ENCODE results near the gene RALB. TPM values are rescaled to one million over a fixed set of nuclear protein-coding genes. Genes with fewer than 3 reads are reported as not detected.

Gene RALB
- polyA plus RNA-seq, 1 of the 3 experiments (the other 2 are of a cell fraction) = 37.2 TPM

DNA sequence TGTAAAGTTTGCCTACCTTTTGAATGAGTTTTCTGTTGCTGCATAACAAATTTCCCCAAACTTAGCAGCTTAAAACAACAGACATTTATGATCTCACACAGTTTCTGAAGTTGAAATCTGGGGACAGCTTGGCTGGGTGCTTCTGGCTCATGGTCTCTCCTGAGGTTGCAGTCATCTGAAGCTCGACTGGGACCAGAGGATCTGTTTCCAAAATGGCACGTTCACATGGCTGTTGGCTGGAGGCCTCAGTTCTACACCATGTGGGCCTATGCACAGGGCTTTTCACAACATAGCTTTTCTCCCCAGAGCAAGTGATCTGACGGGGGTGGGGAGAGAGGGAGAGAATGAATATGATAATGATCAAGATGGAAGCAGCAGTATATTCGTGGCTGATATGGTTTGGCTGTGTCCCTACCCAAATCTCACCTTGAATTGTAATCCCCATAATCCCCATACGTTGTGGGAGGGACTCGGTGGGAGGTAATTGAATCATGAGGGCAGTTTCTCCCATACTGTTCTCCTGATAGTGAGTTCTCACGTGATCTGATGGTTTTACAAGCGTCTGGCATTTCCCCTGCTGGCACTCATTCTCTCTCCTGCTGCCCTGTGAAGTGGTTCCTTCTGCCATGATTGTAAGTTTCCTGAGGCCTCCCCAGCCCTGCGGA is 3.5 kb downstream of the RALB start:
- no peak for DNase-seq
- no peaks in the 10 kb centered on the region for H3K27me3 ChIP-seq (ENCODE audit: insufficient read depth)
- H3K4me3 ChIP-seq (ENCODE audit: low read depth in 2 of 2, low read length in 1 of 2) = no peak overlapping the region
- no peaks in the 10 kb centered on the region for H3K9me3 ChIP-seq
- H2AFZ ChIP-seq (ENCODE audit: low read depth) = no peak overlapping the region
- ChIA-PET CTCF (interaction anchor here (1.1 to 1.5 kb wide), 2 partner anchors 57 to 87 kb away, joined by 4 to 10 read pairs (median 4); no protein-coding TSS in a partner anchor), POLR2A (no interaction called here)
- no peak overlapping the region for H3K27ac ChIP-seq (ENCODE audit: low read depth in 2 of 2, low read length in 1 of 2)
- no peak overlapping the region for H3K9ac ChIP-seq
- no peaks in the 10 kb centered on the region for H3K36me3 ChIP-seq (replicated peaks in 1 of 2; ENCODE audit: control insufficient read depth in 1 of 2, insufficient read depth in 2 of 2, low read length in 1 of 2)
- H4K20me1 ChIP-seq (ENCODE audit: insufficient read depth) = peaks cover 54% of the 10 kb centered on the region
- TF ChIP-seq CHD2 (IDR thresholded peaks at IDR 0.05; ENCODE audit: low read length, partially characterized antibody) (no peak), EZH2phosphoT487 (IDR thresholded peaks at IDR 0.05; ENCODE audit: borderline replicate concordance, low read depth) (no peak), NFIC (IDR thresholded peaks at IDR 0.05; ENCODE audit: borderline replicate concordance) (no peak), RXRA (IDR thresholded peaks at IDR 0.05; ENCODE audit: borderline replicate concordance, low read depth) (no peak), MEF2A (IDR thresholded peaks at IDR 0.05; ENCODE audit: borderline replicate concordance, low read depth) (no peak)
- TF ChIP-seq, protein P1, sequence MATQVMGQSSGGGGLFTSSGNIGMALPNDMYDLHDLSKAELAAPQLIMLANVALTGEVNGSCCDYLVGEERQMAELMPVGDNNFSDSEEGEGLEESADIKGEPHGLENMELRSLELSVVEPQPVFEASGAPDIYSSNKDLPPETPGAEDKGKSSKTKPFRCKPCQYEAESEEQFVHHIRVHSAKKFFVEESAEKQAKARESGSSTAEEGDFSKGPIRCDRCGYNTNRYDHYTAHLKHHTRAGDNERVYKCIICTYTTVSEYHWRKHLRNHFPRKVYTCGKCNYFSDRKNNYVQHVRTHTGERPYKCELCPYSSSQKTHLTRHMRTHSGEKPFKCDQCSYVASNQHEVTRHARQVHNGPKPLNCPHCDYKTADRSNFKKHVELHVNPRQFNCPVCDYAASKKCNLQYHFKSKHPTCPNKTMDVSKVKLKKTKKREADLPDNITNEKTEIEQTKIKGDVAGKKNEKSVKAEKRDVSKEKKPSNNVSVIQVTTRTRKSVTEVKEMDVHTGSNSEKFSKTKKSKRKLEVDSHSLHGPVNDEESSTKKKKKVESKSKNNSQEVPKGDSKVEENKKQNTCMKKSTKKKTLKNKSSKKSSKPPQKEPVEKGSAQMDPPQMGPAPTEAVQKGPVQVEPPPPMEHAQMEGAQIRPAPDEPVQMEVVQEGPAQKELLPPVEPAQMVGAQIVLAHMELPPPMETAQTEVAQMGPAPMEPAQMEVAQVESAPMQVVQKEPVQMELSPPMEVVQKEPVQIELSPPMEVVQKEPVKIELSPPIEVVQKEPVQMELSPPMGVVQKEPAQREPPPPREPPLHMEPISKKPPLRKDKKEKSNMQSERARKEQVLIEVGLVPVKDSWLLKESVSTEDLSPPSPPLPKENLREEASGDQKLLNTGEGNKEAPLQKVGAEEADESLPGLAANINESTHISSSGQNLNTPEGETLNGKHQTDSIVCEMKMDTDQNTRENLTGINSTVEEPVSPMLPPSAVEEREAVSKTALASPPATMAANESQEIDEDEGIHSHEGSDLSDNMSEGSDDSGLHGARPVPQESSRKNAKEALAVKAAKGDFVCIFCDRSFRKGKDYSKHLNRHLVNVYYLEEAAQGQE (IDR thresholded peaks at IDR 0.05; ENCODE audit: low read depth, low read length) = no peak
- no peak overlapping the region for H3K4me2 ChIP-seq
- WGBS (ENCODE audit: low lambda C conversion rate) = 81% methylated on average over 8 of the region's 9 CpGs
- no peaks in the 10 kb centered on the region for H3F3A ChIP-seq (replicated peaks; ENCODE audit: insufficient read depth)
- H3K4me1 ChIP-seq (ENCODE audit: control insufficient read depth in 1 of 2, insufficient read depth in 2 of 2, low read depth in 1 of 2, low read length in 1 of 2) = peaks cover 14 to 15% of the 10 kb centered on the region in 2 experiments; a peak in 3 of 4 replicates
- peaks cover 76% of the 10 kb centered on the region for H3K79me2 ChIP-seq (ENCODE audit: insufficient read depth)
- H3K9me2 ChIP-seq = no peaks in the 10 kb centered on the region

DNA sequence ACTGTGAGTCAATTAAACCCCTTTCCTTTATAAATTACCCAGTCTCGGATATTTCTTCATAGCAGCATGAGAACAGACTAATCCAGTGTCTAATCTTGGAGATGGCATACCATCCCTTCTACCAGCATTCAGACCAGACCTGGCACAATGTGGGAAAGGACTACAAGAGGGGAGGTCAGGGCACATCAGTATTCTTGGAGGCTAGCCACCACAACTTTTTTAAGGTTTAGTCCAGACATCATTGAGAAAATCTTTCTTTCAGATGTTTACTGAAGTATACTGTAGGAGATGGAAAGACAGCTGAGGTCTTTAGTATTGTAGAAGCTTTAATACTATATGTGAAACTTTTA is 4.0 kb downstream of the RALB start:
- POLR2A ChIA-PET = no interaction called here

More for the DNA sequence above, 4.0 kb downstream of the RALB start:
- H3K9ac ChIP-seq = no peak overlapping the region
- no peaks in the 10 kb centered on the region for H3K9me3 ChIP-seq
- CTCF ChIA-PET = interaction anchor here (1.5 kb wide), 1 partner anchor 57 kb away, joined by 4 read pairs; no protein-coding TSS in a partner anchor
- WGBS (ENCODE audit: low lambda C conversion rate) = 100% methylated on average over 1 of the region's 1 CpG
- H3K9me2 ChIP-seq = no peaks in the 10 kb centered on the region
- H3K27me3 ChIP-seq (ENCODE audit: insufficient read depth) = no peaks in the 10 kb centered on the region
- TF ChIP-seq MXI1 (IDR thresholded peaks at IDR 0.05; ENCODE audit: low read depth, low read length) (no peak), YY1 (IDR thresholded peaks at IDR 0.05; ENCODE audit: low read depth) (no peak), TCF12 (IDR thresholded peaks at IDR 0.05) (no peak), GABPA (IDR thresholded peaks at IDR 0.05; ENCODE audit: low read depth) (no peak), SMC3 (IDR thresholded peaks at IDR 0.05; ENCODE audit: low read depth, low read length) (no peak), MEF2A (IDR thresholded peaks at IDR 0.05; ENCODE audit: borderline replicate concordance, low read depth) (no peak), RFX5 (IDR thresholded peaks at IDR 0.05; ENCODE audit: low read length) (no peak)
- TF ChIP-seq, protein P2, sequence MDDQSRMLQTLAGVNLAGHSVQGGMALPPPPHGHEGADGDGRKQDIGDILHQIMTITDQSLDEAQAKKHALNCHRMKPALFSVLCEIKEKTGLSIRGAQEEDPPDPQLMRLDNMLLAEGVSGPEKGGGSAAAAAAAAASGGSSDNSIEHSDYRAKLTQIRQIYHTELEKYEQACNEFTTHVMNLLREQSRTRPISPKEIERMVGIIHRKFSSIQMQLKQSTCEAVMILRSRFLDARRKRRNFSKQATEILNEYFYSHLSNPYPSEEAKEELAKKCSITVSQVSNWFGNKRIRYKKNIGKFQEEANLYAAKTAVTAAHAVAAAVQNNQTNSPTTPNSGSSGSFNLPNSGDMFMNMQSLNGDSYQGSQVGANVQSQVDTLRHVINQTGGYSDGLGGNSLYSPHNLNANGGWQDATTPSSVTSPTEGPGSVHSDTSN (IDR thresholded peaks at IDR 0.05) = no peak
- TF ChIP-seq, protein P3, sequence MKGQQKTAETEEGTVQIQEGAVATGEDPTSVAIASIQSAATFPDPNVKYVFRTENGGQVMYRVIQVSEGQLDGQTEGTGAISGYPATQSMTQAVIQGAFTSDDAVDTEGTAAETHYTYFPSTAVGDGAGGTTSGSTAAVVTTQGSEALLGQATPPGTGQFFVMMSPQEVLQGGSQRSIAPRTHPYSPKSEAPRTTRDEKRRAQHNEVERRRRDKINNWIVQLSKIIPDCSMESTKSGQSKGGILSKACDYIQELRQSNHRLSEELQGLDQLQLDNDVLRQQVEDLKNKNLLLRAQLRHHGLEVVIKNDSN (IDR thresholded peaks at IDR 0.05; ENCODE audit: borderline replicate concordance, low read depth) = no peak
- TF ChIP-seq, protein P4, sequence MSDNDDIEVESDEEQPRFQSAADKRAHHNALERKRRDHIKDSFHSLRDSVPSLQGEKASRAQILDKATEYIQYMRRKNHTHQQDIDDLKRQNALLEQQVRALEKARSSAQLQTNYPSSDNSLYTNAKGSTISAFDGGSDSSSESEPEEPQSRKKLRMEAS (IDR thresholded peaks at IDR 0.05; ENCODE audit: low read depth) = no peak
- TF ChIP-seq, protein P1 (IDR thresholded peaks at IDR 0.05; ENCODE audit: low read depth, low read length) = no peak
- H3K36me3 ChIP-seq (replicated peaks in 1 of 2; ENCODE audit: control insufficient read depth in 1 of 2, insufficient read depth in 2 of 2, low read length in 1 of 2) = no peaks in the 10 kb centered on the region
- H3K4me3 ChIP-seq (ENCODE audit: low read depth in 2 of 2, low read length in 1 of 2) = no peak overlapping the region
- peaks cover 13 to 14% of the 10 kb centered on the region in 2 experiments; a peak in 3 of 4 replicates for H3K4me1 ChIP-seq (ENCODE audit: control insufficient read depth in 1 of 2, insufficient read depth in 2 of 2, low read depth in 1 of 2, low read length in 1 of 2)
- peaks cover 81% of the 10 kb centered on the region for H3K79me2 ChIP-seq (ENCODE audit: insufficient read depth)
- peaks cover 59% of the 10 kb centered on the region for H4K20me1 ChIP-seq (ENCODE audit: insufficient read depth)
- H3K27ac ChIP-seq (ENCODE audit: low read depth in 2 of 2, low read length in 1 of 2) = no peak overlapping the region
- no peaks in the 10 kb centered on the region for H3F3A ChIP-seq (replicated peaks; ENCODE audit: insufficient read depth)
- H2AFZ ChIP-seq (ENCODE audit: low read depth) = no peak overlapping the region
- no peak overlapping the region for H3K4me2 ChIP-seq
- DNase-seq = no peak

Measured in SK-N-SH (cell line).